A549 (cell line): Measurements from ENCODE around the gene SLC35F3.

ENCODE experiments used
- CBX2 ChIP-seq: fragments of 200-600 bp; sonication (generic); IDR thresholded peaks from 2 replicates; pipeline ENCODE4 v1.6.1; 2016; ENCODE audit warnings: low read depth, mild to moderate bottlenecking, borderline replicate concordance
- TF ChIP-seq, protein P1 (sequence below): IDR thresholded peaks from 2 replicates; pipeline ENCODE4 v1.6.1; 2012
- TF ChIP-seq, protein P2 (sequence below): fragments of >200 bp; sonication (Bioruptor Twin); formaldehyde crosslinking; IDR thresholded peaks from 3 replicates; pipeline ENCODE4 v1.5.1; 2016

DNA sequence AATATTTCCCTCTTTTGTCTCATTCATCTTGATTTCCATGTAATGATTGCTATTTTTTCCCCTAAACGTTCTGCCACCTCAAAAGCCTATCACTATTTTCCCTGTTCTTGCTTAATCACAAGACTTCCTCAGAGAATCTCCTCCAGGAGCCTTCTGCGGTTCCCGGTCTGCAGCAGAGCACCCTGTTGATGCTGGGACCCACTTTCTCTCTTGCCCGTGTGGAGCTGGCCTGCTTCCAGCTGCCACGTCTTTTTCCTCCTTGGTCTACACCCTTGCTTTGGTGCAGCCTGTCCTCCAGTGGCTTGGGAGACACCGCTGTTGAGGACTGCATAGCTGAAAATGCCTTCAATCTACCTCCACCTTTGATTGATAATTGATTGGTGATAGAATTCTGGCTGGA, 398.8 kb downstream of the SLC35F3 start:
- TF ChIP-seq, protein P1, sequence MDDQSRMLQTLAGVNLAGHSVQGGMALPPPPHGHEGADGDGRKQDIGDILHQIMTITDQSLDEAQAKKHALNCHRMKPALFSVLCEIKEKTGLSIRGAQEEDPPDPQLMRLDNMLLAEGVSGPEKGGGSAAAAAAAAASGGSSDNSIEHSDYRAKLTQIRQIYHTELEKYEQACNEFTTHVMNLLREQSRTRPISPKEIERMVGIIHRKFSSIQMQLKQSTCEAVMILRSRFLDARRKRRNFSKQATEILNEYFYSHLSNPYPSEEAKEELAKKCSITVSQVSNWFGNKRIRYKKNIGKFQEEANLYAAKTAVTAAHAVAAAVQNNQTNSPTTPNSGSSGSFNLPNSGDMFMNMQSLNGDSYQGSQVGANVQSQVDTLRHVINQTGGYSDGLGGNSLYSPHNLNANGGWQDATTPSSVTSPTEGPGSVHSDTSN = no peak
- TF ChIP-seq CBX2 = no peak
- TF ChIP-seq, protein P2, sequence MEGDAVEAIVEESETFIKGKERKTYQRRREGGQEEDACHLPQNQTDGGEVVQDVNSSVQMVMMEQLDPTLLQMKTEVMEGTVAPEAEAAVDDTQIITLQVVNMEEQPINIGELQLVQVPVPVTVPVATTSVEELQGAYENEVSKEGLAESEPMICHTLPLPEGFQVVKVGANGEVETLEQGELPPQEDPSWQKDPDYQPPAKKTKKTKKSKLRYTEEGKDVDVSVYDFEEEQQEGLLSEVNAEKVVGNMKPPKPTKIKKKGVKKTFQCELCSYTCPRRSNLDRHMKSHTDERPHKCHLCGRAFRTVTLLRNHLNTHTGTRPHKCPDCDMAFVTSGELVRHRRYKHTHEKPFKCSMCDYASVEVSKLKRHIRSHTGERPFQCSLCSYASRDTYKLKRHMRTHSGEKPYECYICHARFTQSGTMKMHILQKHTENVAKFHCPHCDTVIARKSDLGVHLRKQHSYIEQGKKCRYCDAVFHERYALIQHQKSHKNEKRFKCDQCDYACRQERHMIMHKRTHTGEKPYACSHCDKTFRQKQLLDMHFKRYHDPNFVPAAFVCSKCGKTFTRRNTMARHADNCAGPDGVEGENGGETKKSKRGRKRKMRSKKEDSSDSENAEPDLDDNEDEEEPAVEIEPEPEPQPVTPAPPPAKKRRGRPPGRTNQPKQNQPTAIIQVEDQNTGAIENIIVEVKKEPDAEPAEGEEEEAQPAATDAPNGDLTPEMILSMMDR = no peak
